ENCODE results near the gene HMGN4. TPM values are rescaled to one million over a fixed set of nuclear protein-coding genes. Genes with fewer than 3 reads are reported as not detected.
A peak's percentile ranks its signal among the peaks of the same experiment; 100 is the strongest.

Gene HMGN4
- total RNA-seq, 2 donors from 2014 or later = 48.8 to 79.8 TPM

- peak; percentile 96 for DNase-seq
- TF ChIP-seq, protein P1, sequence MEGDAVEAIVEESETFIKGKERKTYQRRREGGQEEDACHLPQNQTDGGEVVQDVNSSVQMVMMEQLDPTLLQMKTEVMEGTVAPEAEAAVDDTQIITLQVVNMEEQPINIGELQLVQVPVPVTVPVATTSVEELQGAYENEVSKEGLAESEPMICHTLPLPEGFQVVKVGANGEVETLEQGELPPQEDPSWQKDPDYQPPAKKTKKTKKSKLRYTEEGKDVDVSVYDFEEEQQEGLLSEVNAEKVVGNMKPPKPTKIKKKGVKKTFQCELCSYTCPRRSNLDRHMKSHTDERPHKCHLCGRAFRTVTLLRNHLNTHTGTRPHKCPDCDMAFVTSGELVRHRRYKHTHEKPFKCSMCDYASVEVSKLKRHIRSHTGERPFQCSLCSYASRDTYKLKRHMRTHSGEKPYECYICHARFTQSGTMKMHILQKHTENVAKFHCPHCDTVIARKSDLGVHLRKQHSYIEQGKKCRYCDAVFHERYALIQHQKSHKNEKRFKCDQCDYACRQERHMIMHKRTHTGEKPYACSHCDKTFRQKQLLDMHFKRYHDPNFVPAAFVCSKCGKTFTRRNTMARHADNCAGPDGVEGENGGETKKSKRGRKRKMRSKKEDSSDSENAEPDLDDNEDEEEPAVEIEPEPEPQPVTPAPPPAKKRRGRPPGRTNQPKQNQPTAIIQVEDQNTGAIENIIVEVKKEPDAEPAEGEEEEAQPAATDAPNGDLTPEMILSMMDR (conservative IDR thresholded peaks at IDR 0.05) = no peak
- Histone ChIP-seq H3K9me3 (ENCODE audit: control insufficient read depth, low read length) (no peaks in the 10 kb centered on the region), H3K9ac (ENCODE audit: extremely low read depth, low read length, poor library complexity, severe bottlenecking) (peak overlapping the region; percentile 82), H3K27me3 (ENCODE audit: control insufficient read depth, insufficient read depth, low read length, poor library complexity, severe bottlenecking) (no peaks in the 10 kb centered on the region), H3K27ac (ENCODE audit: low read depth, low read length) (peak overlapping the region; percentile 81), H3K4me3 (ENCODE audit: low read length) (peak overlapping the region; percentile 88), H3K4me1 (ENCODE audit: control insufficient read depth, insufficient read depth, low read length) (peaks cover 2% of the 10 kb centered on the region), H3K36me3 (ENCODE audit: control insufficient read depth, insufficient read depth, low read length) (peaks cover 11% of the 10 kb centered on the region)
- peaks cover 25% of the 10 kb centered on the region for H3K4me1 Mint-ChIP-seq
- no peaks in the 10 kb centered on the region for H3K9me3 Mint-ChIP-seq
- no peaks in the 10 kb centered on the region for H3K27me3 Mint-ChIP-seq (ENCODE audit: insufficient read depth)
- peak overlapping the region; percentile 89 for H3K4me3 Mint-ChIP-seq
- peak overlapping the region; percentile 98 for H3K27ac Mint-ChIP-seq
- 0 to 1% methylated on average over 31 to 37 of the region's 37 CpGs for WGBS, 2 experiments (ENCODE audit: insufficient coverage in 1 of 2, insufficient read length in 1 of 2)
- peaks cover 8% of the 10 kb centered on the region for H3K36me3 Mint-ChIP-seq (ENCODE audit: low read depth)
Measured at GRCh38 chr6:26537160-26537845, 863 bp upstream of the HMGN4 start.

GRCh38 chr6:26538572-26538902 is 371 bp downstream of the HMGN4 start:
- H3K4me1 Mint-ChIP-seq = peaks cover 23% of the 10 kb centered on the region
- H3K36me3 Mint-ChIP-seq (ENCODE audit: low read depth) = peaks cover 15% of the 10 kb centered on the region
- H3K27ac Mint-ChIP-seq = peak overlapping the region; percentile 98
- TF ChIP-seq, protein P1 (conservative IDR thresholded peaks at IDR 0.05) = no peak
- no peaks in the 10 kb centered on the region for H3K9me3 ChIP-seq (ENCODE audit: control insufficient read depth, low read length)
- H3K9me3 Mint-ChIP-seq = no peaks in the 10 kb centered on the region
- H3K4me3 ChIP-seq (ENCODE audit: low read length) = peak overlapping the region; percentile 88
- peaks cover 19% of the 10 kb centered on the region for H3K36me3 ChIP-seq (ENCODE audit: control insufficient read depth, insufficient read depth, low read length)
- peak overlapping the region; percentile 82 for H3K9ac ChIP-seq (ENCODE audit: extremely low read depth, low read length, poor library complexity, severe bottlenecking)
- H3K27me3 ChIP-seq (ENCODE audit: control insufficient read depth, insufficient read depth, low read length, poor library complexity, severe bottlenecking) = no peaks in the 10 kb centered on the region
- no peak for DNase-seq
- no peaks in the 10 kb centered on the region for H3K27me3 Mint-ChIP-seq (ENCODE audit: insufficient read depth)
- H3K27ac ChIP-seq (ENCODE audit: low read depth, low read length) = peak overlapping the region; percentile 81
- peaks cover 2% of the 10 kb centered on the region for H3K4me1 ChIP-seq (ENCODE audit: control insufficient read depth, insufficient read depth, low read length)
- WGBS, 2 experiments (ENCODE audit: insufficient coverage in 1 of 2, insufficient read length in 1 of 2) = 0 to 2% methylated on average over 7 to 15 of the region's 15 CpGs
- peak overlapping the region; percentile 89 for H3K4me3 Mint-ChIP-seq

- peaks cover 19% of the 10 kb centered on the region for H3K36me3 Mint-ChIP-seq (ENCODE audit: low read depth)
- 80 to 83% methylated on average over 7 to 16 of the region's 16 CpGs for WGBS, 2 experiments (ENCODE audit: insufficient coverage in 1 of 2, insufficient read length in 1 of 2)
- peak overlapping the region; percentile 82 for H3K9ac ChIP-seq (ENCODE audit: extremely low read depth, low read length, poor library complexity, severe bottlenecking)
- no peaks in the 10 kb centered on the region for H3K27me3 Mint-ChIP-seq (ENCODE audit: insufficient read depth)
- H3K27ac Mint-ChIP-seq = peak overlapping the region; percentile 98
- H3K4me1 ChIP-seq (ENCODE audit: control insufficient read depth, insufficient read depth, low read length) = peaks cover 2% of the 10 kb centered on the region
- peaks cover 19% of the 10 kb centered on the region for H3K36me3 ChIP-seq (ENCODE audit: control insufficient read depth, insufficient read depth, low read length)
- H3K4me1 Mint-ChIP-seq = peaks cover 26% of the 10 kb centered on the region
- no peaks in the 10 kb centered on the region for H3K9me3 Mint-ChIP-seq
- H3K27ac ChIP-seq (ENCODE audit: low read depth, low read length) = no peak overlapping the region
- DNase-seq = no peak
- H3K9me3 ChIP-seq (ENCODE audit: control insufficient read depth, low read length) = no peaks in the 10 kb centered on the region
- peak overlapping the region; percentile 88 for H3K4me3 ChIP-seq (ENCODE audit: low read length)
- no peaks in the 10 kb centered on the region for H3K27me3 ChIP-seq (ENCODE audit: control insufficient read depth, insufficient read depth, low read length, poor library complexity, severe bottlenecking)
- H3K4me3 Mint-ChIP-seq = peak overlapping the region; percentile 89
- TF ChIP-seq, protein P1 (conservative IDR thresholded peaks at IDR 0.05) = no peak
Measured at GRCh38 chr6:26539071-26539615, 977 bp downstream of the HMGN4 start.
